ENCODE data around the gene MPND. TPM values are rescaled to one million over a fixed set of nuclear protein-coding genes. Genes with fewer than 3 reads are reported as not detected.
A peak's percentile ranks its signal among the peaks of the same experiment; 100 is the strongest.
"Not testable (repeated sequence)": the region's sequence is repeated elsewhere in the genome, so short reads cannot be mapped to it uniquely, and the experiment has no call there.

Gene MPND
- total RNA-seq, 1 experiment from 2014 or later: 22.6 TPM

DNA sequence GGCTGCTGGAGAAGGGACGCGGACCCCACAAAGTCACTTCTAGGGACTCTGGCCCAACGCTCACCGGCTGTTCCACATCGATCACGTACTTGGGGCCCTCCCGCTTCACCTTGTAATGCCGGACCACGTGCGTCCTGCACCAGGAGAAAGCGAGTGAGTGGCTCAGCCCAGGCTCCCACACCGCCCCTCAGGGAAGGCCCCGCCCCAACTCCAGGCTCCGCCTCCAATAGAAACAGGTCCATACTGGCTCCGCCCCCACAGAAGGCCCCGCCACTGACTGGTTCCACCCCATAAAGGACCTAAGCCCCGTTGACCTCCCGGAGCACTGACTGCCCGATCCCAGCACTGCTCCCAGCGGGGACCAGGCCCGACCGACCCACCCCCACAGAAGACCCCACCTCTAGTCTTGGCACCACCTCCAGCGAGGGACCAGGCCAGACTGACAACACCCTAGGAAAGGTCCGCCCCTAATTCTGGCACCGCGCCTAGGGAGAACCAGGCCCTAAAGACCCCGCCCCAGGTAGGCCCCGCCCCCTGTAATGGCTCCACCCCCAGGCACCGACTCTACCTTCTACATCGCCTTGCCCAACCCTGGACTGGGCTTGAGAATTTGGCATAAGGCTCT lies 16.0 kb upstream of the MPND start:
- intact Hi-C loops (cut with micrococcal nuclease; ENCODE audit: unreplicated experiment): no loop called here
- Histone ChIP-seq H3K27me3 (replicated peaks; ENCODE audit: insufficient read depth, low read depth, low read length, poor library complexity) (no peaks in the 10 kb centered on the region), H3K36me3 (ENCODE audit: insufficient read depth, low read length, poor library complexity, severe bottlenecking) (no peaks in the 10 kb centered on the region), H3K27ac (ENCODE audit: low read depth, low read length, poor library complexity, severe bottlenecking) (no peak overlapping the region), H3K9me3 (ENCODE audit: low read depth, low read length, poor library complexity, severe bottlenecking) (no peaks in the 10 kb centered on the region), H3K4me3 (ENCODE audit: low read depth, low read length, poor library complexity, severe bottlenecking) (peak overlapping the region; percentile 44), H3K4me1 (ENCODE audit: insufficient read depth, low read length, poor library complexity, severe bottlenecking) (peaks cover 11% of the 10 kb centered on the region)
- CTCF ChIA-PET: interaction anchor here (1.2 kb wide), 2 partner anchors 16 to 80 kb away, joined by 3 to 8 read pairs; partner anchors contain the start of genes MPND and YJU2
- POLR2A ChIA-PET (ENCODE audit: low non-redundant PET): no interaction called here
- no TSS peak for BruUV-seq (replicated peaks)
- DNase-seq (ENCODE audit: low spot score): peak; percentile 90
- no peak for TF ChIP-seq EZH2 (IDR thresholded peaks at IDR 0.05; ENCODE audit: borderline replicate concordance, low read depth, low read length, poor library complexity, severe bottlenecking)
- TF ChIP-seq, protein P1, sequence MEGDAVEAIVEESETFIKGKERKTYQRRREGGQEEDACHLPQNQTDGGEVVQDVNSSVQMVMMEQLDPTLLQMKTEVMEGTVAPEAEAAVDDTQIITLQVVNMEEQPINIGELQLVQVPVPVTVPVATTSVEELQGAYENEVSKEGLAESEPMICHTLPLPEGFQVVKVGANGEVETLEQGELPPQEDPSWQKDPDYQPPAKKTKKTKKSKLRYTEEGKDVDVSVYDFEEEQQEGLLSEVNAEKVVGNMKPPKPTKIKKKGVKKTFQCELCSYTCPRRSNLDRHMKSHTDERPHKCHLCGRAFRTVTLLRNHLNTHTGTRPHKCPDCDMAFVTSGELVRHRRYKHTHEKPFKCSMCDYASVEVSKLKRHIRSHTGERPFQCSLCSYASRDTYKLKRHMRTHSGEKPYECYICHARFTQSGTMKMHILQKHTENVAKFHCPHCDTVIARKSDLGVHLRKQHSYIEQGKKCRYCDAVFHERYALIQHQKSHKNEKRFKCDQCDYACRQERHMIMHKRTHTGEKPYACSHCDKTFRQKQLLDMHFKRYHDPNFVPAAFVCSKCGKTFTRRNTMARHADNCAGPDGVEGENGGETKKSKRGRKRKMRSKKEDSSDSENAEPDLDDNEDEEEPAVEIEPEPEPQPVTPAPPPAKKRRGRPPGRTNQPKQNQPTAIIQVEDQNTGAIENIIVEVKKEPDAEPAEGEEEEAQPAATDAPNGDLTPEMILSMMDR (conservative IDR thresholded peaks at IDR 0.05; ENCODE audit: low read depth, low read length): no peak

DNA sequence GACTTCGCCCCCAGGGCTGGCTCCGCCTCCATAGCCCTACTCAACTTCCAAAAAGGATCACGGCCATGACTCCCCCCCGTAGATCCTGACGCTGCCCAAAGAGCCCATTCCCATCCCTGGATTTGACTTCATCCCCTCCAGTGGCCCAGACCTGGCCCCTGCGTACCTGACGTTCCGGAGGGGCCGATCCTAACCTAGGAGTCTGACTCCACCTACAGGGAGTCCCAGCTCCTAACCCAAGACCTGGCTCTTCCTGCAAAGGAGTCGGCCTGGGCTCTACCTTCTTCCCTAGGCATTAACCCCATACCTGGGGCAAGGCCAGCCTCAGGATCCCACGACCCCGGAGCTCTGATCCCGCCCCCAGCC lies 15.5 kb upstream of the MPND start:
- H3K4me1 ChIP-seq (ENCODE audit: insufficient read depth, low read length, poor library complexity, severe bottlenecking): peaks cover 11% of the 10 kb centered on the region
- ChIA-PET POLR2A (ENCODE audit: low non-redundant PET) (no interaction called here), CTCF (interaction anchor here (0.6 to 1.2 kb wide), 3 partner anchors 15 to 81 kb away, joined by 3 to 8 read pairs (median 5); partner anchors contain the start of genes MPND and YJU2)
- H3K9me3 ChIP-seq (ENCODE audit: low read depth, low read length, poor library complexity, severe bottlenecking): no peaks in the 10 kb centered on the region
- no peak for DNase-seq (ENCODE audit: low spot score)
- intact Hi-C loops (cut with micrococcal nuclease; ENCODE audit: unreplicated experiment): no loop called here
- no peak for TF ChIP-seq EZH2 (IDR thresholded peaks at IDR 0.05; ENCODE audit: borderline replicate concordance, low read depth, low read length, poor library complexity, severe bottlenecking)
- TF ChIP-seq, protein P1 (conservative IDR thresholded peaks at IDR 0.05; ENCODE audit: low read depth, low read length): no peak
- BruUV-seq (replicated peaks): no TSS peak
- H3K27me3 ChIP-seq (replicated peaks; ENCODE audit: insufficient read depth, low read depth, low read length, poor library complexity): no peaks in the 10 kb centered on the region
- no peak overlapping the region for H3K27ac ChIP-seq (ENCODE audit: low read depth, low read length, poor library complexity, severe bottlenecking)
- peak overlapping the region; percentile 44 for H3K4me3 ChIP-seq (ENCODE audit: low read depth, low read length, poor library complexity, severe bottlenecking)
- no peaks in the 10 kb centered on the region for H3K36me3 ChIP-seq (ENCODE audit: insufficient read depth, low read length, poor library complexity, severe bottlenecking)

DNA sequence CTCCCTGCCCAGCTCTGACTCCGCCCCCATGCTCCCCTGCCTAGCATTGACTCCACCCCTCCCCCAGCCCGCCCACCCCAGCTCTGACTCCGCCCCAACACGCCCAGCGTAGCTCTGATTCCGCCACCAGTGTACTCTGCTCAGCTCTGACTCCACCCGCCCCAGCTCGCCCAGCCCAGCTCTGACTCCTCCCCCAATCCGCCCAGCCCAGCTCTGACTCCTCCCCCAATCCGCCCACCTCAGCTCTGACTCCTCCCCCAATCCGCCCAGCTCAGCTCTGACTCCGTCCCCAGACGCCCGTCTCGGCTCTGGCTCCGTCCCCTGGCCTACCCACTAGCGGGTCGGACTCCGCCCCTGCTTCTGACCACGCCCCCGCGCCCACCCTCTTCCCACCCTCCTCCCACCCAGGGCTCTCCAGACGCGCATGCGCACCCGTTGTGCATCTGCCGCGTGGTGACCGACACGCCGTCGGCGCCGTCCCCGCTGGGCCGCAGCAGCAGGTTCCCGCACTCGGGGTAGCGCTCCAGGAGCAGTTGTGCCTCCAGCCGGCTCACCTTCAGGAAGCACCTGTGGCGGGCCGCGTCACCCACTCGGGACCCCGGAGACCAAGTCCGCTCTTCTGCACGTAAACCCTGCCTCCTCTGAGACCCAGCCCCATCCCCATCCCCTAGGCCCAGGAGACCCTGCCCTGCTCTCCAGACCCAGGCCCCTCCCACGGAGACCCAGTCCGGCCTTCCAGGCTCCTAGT lies 14.9 kb upstream of the MPND start:
- Histone ChIP-seq H3K27me3 (replicated peaks; ENCODE audit: insufficient read depth, low read depth, low read length, poor library complexity) (no peaks in the 10 kb centered on the region), H3K4me3 (ENCODE audit: low read depth, low read length, poor library complexity, severe bottlenecking) (peak overlapping the region; percentile 58), H3K4me1 (ENCODE audit: insufficient read depth, low read length, poor library complexity, severe bottlenecking) (peaks cover 11% of the 10 kb centered on the region), H3K9me3 (ENCODE audit: low read depth, low read length, poor library complexity, severe bottlenecking) (no peaks in the 10 kb centered on the region), H3K27ac (ENCODE audit: low read depth, low read length, poor library complexity, severe bottlenecking) (peak overlapping the region; percentile 54), H3K36me3 (ENCODE audit: insufficient read depth, low read length, poor library complexity, severe bottlenecking) (no peaks in the 10 kb centered on the region)
- no peak for TF ChIP-seq EZH2 (IDR thresholded peaks at IDR 0.05; ENCODE audit: borderline replicate concordance, low read depth, low read length, poor library complexity, severe bottlenecking)
- TF ChIP-seq, protein P1 (conservative IDR thresholded peaks at IDR 0.05; ENCODE audit: low read depth, low read length): no peak
- no TSS peak for BruUV-seq (replicated peaks)
- DNase-seq (ENCODE audit: low spot score): peak; percentile 95
- intact Hi-C loops (cut with micrococcal nuclease; ENCODE audit: unreplicated experiment): no loop called here
- CTCF ChIA-PET: interaction anchor here (0.6 to 1.2 kb wide), 3 partner anchors 15 to 81 kb away, joined by 3 to 8 read pairs (median 5); partner anchors contain the start of genes MPND and YJU2
- POLR2A ChIA-PET (ENCODE audit: low non-redundant PET): no interaction called here

DNA sequence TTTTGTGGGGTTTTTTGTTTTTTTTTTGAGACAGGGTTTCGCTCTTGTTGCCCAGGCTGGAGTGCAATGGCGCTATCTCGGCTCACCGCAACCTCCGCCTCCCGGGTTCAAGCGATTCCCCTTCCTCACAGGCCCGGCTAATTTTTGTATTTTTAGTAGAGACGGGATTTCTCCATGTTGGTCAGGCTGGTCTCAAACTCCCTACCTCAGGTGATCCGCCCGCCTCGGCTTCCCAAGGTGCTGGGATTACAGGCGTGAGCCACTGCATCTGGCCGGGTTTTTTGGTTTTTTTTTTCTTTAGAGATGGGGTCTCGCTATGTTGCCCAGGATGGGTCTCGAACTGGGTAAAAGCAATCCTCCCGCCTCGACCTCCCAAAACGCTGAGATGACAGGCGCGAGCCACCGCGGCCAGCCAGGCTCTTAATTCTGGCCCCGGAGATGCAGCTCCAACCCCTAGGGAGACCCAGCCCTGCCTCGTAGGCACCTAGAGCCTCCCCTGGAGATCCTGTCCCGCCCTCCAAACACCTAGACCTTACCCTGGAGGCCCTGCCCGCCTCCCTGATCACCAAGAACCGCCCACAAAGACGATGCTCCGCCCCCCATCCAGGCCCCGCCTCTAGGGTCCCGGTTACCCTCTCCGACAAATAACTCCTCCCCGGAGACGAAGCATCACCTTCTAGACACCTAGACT lies 14.2 kb upstream of the MPND start:
- intact Hi-C loops (cut with micrococcal nuclease; ENCODE audit: unreplicated experiment); H3K9me3 ChIP-seq (ENCODE audit: low read depth, low read length, poor library complexity, severe bottlenecking); POLR2A ChIA-PET (ENCODE audit: low non-redundant PET); H3K27me3 ChIP-seq (replicated peaks; ENCODE audit: insufficient read depth, low read depth, low read length, poor library complexity); H3K36me3 ChIP-seq (ENCODE audit: insufficient read depth, low read length, poor library complexity, severe bottlenecking): not testable (repeated sequence)
- Histone ChIP-seq H3K4me1 (ENCODE audit: insufficient read depth, low read length, poor library complexity, severe bottlenecking) (peaks cover 11% of the 10 kb centered on the region), H3K4me3 (ENCODE audit: low read depth, low read length, poor library complexity, severe bottlenecking) (peak overlapping the region; percentile 58), H3K27ac (ENCODE audit: low read depth, low read length, poor library complexity, severe bottlenecking) (peak overlapping the region; percentile 54)
- CTCF ChIA-PET: interaction anchor here (1.2 kb wide), 1 partner anchor 82 kb away, joined by 3 read pairs; the partner anchor contains the start of gene YJU2
- peak; percentile 37 for DNase-seq (ENCODE audit: low spot score)
- TSS peak; percentile 51 for BruUV-seq (replicated peaks)

All from A673 (cell line).